ENCODE measurements around the gene PLXNC1. TPM values are rescaled to one million over a fixed set of nuclear protein-coding genes. Genes with fewer than 3 reads are reported as not detected.

The PLXNC1 gene
- polyA plus RNA-seq, 1 experiment = 4.8 TPM

GRCh38 chr12:94284859-94285258, 136.5 kb downstream of the PLXNC1 start:
- no peak for DNase-seq (ENCODE audit: low read depth, low spot score)
- no peaks in the 10 kb centered on the region for H3K9me3 ChIP-seq (ENCODE audit: control insufficient read depth, insufficient read depth, low read length)
- H3K27ac ChIP-seq (ENCODE audit: low read depth, low read length) = no peak overlapping the region
- ChIA-PET POLR2A (no interaction called here), CTCF (interaction anchor here (0.6 kb wide), 1 partner anchor 46 kb away, joined by 3 read pairs; no protein-coding TSS in a partner anchor)
- H3K27me3 ChIP-seq (ENCODE audit: control insufficient read depth, insufficient read depth, low read length) = no peaks in the 10 kb centered on the region
- H3K4me3 ChIP-seq (ENCODE audit: low read depth, low read length) = no peak overlapping the region
- TF ChIP-seq CTCF (IDR thresholded peaks at IDR 0.05; ENCODE audit: low read depth, low read length) = no peak

DNA sequence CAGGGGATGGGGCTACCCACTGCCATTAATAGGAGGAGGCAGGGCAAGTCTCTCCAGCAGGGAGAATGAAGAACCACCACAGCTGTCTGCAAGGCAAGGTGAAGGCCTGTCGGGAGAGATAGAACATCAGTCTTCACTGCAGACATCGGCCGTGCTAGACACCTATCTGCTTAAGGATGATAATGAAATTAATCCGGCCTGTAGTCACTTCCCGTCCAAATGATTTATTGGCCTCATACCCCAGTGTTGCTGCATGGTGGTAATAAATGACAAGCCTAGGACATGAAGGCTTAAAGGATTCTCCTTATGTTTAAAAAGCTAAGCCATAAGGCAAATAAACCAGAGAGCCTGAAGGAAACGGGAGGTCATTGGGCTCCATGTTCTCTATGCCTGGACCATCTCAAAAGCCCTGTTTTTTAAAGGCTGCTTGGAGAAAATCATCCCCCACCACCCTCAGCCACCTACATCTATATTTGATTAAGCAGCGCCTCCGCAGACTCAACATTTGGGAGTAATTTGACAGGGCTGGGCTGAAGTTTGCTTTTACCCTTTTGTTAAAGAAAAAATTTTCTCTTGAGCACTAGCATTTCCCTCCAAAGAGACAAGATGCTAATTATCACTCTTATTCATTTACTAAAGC, 137.7 kb downstream of the PLXNC1 start:
- no peaks in the 10 kb centered on the region for H3K27me3 ChIP-seq (ENCODE audit: control insufficient read depth, insufficient read depth, low read length)
- H3K4me3 ChIP-seq (ENCODE audit: low read depth, low read length) = no peak overlapping the region
- POLR2A ChIA-PET = no interaction called here
- no peak overlapping the region for H3K27ac ChIP-seq (ENCODE audit: low read depth, low read length)
- TF ChIP-seq CTCF (IDR thresholded peaks at IDR 0.05; ENCODE audit: low read depth, low read length) = no peak
- DNase-seq (ENCODE audit: low read depth, low spot score) = no peak
- CTCF ChIA-PET = no interaction called here
- no peaks in the 10 kb centered on the region for H3K9me3 ChIP-seq (ENCODE audit: control insufficient read depth, insufficient read depth, low read length)

GRCh38 chr12:94286583-94287244, 138.3 kb downstream of the PLXNC1 start:
- H3K27ac ChIP-seq (ENCODE audit: low read depth, low read length) = no peak overlapping the region
- ChIA-PET POLR2A (no interaction called here), CTCF (no interaction called here)
- H3K27me3 ChIP-seq (ENCODE audit: control insufficient read depth, insufficient read depth, low read length) = no peaks in the 10 kb centered on the region
- TF ChIP-seq CTCF (IDR thresholded peaks at IDR 0.05; ENCODE audit: low read depth, low read length) = no peak
- DNase-seq (ENCODE audit: low read depth, low spot score) = no peak
- no peak overlapping the region for H3K4me3 ChIP-seq (ENCODE audit: low read depth, low read length)
- H3K9me3 ChIP-seq (ENCODE audit: control insufficient read depth, insufficient read depth, low read length) = no peaks in the 10 kb centered on the region

DNA sequence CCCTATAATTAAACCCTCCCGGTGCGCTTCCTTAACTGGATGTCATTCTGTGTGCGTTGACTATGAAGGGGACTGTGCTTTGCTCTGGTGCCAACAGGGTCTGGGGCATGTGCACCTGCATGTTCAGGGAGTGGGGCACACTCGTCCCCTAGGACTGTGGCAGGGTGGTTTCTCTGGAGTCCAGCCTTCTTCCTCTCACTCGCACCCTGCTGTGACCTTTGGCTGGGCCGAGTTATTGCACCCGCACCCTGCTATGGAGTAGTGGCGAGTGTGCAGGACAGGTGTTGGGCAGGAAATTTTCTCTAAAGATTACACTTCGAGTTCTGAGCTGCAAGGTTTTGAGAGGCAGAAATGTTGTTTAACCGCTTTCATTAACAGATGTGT, 138.9 kb downstream of the PLXNC1 start:
- no peak overlapping the region for H3K27ac ChIP-seq (ENCODE audit: low read depth, low read length)
- H3K4me3 ChIP-seq (ENCODE audit: low read depth, low read length) = no peak overlapping the region
- ChIA-PET POLR2A (no interaction called here), CTCF (no interaction called here)
- no peak for TF ChIP-seq CTCF (IDR thresholded peaks at IDR 0.05; ENCODE audit: low read depth, low read length)
- H3K27me3 ChIP-seq (ENCODE audit: control insufficient read depth, insufficient read depth, low read length) = no peaks in the 10 kb centered on the region
- no peaks in the 10 kb centered on the region for H3K9me3 ChIP-seq (ENCODE audit: control insufficient read depth, insufficient read depth, low read length)
- DNase-seq (ENCODE audit: low read depth, low spot score) = no peak
